ENCODE results near the gene EYA2.

GRCh38 chr20:47041396-47041899 lies 146.8 kb downstream of the EYA2 start:
- TF ChIP-seq CTCF (conservative IDR thresholded peaks at IDR 0.05; ENCODE audit: low read length) (no peak), EZH2phosphoT487 (IDR thresholded peaks at IDR 0.05; ENCODE audit: borderline replicate concordance) (no peak)

Data from Loucy (cell line).